Medulla oblongata (tissue), 1 donor: ENCODE measurements around the gene NT5C1A.

Experiments used
- DNase-seq: peaks from one replicate; pipeline ENCODE4 v3.0.0-alpha.2; 2015; ENCODE audit errors: extremely low spot score

NT5C1A gene

GRCh38 chr1:39689635-39690034 is 17.7 kb upstream of the NT5C1A start:
- no peak for DNase-seq

GRCh38 chr1:39689214-39689613 is 17.3 kb upstream of the NT5C1A start:
- no peak for DNase-seq

- no peak for DNase-seq
Observed at GRCh38 chr1:39688706-39689105, 16.8 kb upstream of the NT5C1A start.

- no peak for DNase-seq
Observed at GRCh38 chr1:39687243-39687642, 15.3 kb upstream of the NT5C1A start.

- DNase-seq = no peak
Observed at GRCh38 chr1:39685071-39685470, 13.2 kb upstream of the NT5C1A start.

GRCh38 chr1:39684313-39684664 is 12.4 kb upstream of the NT5C1A start:
- DNase-seq = no peak

DNA sequence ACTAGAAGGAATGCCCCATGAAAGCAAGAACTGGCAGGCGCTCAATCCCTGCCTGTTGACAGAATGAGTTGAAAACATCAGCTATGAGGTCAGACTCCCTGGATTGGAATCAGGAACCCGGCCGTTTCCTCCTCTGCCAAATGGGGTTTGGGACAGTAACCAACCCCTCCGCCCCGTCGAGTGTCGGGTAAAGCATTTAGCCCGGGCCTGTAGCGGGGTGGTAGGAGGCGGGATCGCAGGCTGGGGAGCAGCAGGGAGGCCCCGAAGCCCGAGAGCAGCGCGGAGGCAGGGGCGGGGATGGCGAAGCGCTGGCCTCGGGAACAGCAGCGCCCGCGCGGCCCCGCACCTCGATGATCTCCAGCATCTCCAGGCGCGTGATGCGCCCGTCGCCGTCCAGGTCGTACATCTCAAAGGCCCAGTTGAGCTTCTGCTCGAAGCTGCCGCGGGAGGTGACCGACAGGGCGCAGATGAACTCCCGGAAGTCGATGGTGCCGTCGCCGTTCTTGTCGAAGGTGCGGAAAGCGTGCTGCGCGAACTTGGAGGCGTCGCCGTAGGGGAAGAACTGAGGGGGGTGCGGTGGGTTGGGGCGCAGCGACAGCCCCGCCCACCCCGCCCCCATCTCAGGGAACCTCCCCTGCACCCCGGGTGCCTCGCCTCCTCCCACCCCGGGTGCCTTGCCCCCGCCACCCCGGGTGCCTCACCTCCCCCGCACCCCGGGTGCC is 11.8 kb upstream of the NT5C1A start:
- no peak for DNase-seq

DNA sequence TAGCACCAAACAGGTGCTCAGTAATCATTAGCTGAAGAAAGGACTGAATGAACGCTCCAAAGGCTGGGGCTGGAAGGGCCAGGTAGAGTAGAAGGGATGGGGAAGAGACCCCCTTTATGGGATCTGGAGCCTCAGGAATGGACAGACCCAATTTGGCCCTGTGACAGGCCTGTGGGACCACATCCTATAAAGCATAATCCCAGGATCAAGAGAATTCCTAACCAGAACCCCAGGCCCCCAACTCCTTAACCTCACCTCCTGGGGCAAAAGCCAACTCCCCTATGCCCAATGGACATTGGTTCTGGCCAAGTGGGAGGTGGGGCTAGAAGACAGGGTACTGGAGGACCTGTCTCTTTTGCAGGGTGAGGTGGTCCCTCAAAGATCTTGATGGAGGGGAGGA is 10.1 kb upstream of the NT5C1A start:
- no peak for DNase-seq

DNA sequence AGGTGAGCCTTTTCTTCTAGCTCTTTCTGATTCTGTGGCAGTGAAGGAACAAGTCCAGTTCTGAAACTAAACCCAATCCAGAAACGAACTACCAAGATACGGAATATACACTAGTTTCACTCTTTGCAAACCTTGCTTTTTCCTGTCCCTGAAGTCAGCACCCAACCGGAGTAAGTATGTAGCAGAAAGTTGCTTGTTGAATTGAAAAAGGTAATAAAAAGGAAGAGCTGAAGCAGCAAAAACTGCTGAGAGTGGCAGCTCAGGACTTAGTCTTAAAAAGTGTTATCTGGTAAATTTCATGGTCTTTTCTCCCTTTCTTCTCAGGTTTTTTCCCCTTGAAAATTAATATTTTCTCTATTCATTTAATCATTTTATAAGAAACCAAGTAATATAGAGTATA is 9.4 kb upstream of the NT5C1A start:
- DNase-seq = no peak

DNA sequence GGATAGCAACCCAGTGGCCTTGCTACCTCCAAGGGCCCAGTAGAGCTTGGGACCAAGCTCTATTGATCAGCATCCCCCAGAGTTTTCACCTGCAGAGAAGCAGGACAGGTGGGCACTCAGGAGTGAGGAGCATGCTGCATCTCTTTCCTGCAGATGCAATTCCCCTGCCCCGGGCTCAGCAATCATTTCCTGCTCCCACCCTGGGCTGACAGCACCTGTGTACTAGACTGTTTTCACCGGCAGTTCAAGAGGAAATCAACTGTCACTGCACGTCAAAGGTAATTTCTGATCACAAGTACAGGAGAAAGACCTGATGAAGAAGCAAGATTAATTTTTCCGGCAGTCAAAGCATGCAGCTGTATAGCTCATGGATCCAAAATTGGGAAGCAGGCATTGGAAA is 8.8 kb upstream of the NT5C1A start:
- DNase-seq = no peak

- no peak for DNase-seq
Observed at GRCh38 chr1:39679821-39680220, 7.9 kb upstream of the NT5C1A start.

- DNase-seq = no peak
Observed at GRCh38 chr1:39678889-39679288, 7.0 kb upstream of the NT5C1A start.

- no peak for DNase-seq
Observed at GRCh38 chr1:39677645-39678044, 5.7 kb upstream of the NT5C1A start.

GRCh38 chr1:39676948-39677548 is 5.1 kb upstream of the NT5C1A start:
- DNase-seq = no peak

DNA sequence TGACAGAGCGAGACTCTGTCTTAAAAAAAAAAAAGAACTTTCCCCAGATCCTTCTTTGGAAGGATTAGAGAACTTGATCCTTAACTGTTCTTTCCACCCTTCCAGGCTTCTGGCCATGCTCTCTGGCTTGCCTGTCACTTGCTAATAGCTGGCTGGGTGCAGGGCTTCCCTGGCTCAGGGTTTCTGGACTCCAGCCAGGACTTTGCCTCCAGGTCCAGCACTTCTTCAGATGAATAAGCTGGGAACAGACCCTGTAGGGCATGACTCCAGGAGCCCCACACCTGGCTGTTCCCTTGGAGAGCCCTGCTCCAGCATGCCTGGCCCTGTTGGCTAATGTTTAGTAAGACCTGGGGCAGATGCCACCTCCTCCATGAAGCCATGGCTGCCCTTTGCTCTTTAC is 3.3 kb upstream of the NT5C1A start:
- peak; percentile 28 for DNase-seq

DNA sequence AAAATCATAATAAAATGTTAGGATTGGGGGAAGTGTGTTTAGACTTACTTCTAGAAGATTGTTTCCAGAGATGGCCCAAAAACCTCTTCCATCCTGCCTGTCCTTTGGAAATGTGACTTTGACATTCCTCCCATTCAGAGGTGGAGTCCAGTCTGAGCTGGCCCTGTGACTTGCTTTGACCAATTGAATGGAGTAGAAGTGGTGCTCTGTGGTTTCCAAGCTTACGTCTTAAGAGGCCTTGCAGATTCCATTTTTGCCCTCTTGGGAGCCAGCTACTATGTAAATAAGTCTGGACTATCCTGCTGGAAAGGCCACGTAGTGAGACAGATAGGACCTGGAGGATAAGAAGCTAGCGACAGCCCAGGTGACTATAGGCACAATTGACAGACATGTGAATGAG is 1.3 kb upstream of the NT5C1A start:
- DNase-seq = no peak

GRCh38 chr1:39672551-39672947 is 642 bp upstream of the NT5C1A start:
- no peak for DNase-seq

- peak; percentile 51 for DNase-seq
Observed at GRCh38 chr1:39671433-39671792, 494 bp downstream of the NT5C1A start.

- DNase-seq = no peak
Observed at GRCh38 chr1:39670689-39671088, 1.2 kb downstream of the NT5C1A start.

DNA sequence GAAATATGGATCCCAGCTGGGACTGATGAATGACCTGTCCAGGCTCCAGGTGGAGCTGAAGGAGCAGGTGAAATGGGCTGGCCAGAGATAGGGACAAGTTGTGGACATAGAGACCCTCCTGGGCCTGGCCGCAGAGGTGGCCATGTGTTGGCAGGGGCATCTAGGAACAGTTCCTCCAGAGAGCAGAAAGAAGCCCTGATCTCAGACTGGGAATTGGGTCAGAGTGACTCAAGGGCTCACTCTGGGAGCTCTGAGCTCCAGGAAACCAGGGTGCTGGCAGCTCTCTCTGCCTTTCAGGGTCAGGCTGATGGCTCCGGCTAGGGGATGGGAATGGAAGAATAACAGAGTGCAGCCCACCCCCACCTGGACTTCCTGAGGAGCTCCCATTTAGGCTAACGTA is 3.0 kb downstream of the NT5C1A start:
- DNase-seq = no peak

- peak; percentile 54 for DNase-seq
Observed at GRCh38 chr1:39668111-39668510, 3.8 kb downstream of the NT5C1A start.

GRCh38 chr1:39666772-39667171 is 5.1 kb downstream of the NT5C1A start:
- no peak for DNase-seq

DNA sequence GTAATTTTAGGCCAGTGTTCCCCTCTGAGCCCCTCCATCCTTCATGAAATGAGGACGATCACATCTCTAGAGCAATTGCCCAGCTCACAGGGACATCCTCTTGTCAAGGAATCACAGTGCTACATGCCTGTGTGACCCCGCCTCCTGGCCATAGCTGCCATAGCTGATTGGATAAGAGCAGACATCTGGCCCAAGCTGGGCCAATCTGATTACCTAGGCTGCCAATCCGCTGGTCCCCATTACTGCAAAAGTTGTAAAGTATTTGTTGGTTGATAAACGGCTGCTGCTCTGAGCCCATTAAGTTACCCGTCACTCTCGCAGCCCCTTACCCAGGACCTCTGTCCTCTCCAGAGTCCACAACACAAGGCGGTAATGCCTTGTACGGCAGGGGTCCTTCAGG is 8.3 kb downstream of the NT5C1A start:
- DNase-seq = no peak

DNA sequence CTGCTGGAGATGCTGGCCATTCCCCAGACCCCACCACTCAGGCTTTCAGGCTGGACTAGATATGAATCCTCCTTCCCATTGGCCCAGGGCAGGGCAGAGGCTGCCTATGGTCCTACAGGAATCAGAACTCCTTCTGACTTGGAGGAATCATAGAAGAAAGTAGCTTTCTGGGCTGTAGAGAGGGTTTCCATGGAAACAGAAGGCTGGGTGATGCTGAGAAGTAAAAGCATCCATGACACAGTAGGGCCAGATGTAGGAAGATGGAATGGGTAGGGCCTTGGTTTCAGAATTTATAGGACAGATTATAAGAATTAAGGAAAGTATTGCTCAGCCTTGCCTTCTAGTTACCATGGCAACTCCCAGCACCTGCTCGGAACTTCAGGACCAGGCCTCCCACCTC is 9.0 kb downstream of the NT5C1A start:
- DNase-seq = no peak
